GM23338 (cell line): ENCODE results near the gene FANK1. TPM values are rescaled to one million over a fixed set of nuclear protein-coding genes. Genes with fewer than 3 reads are reported as not detected.

Experiments used
- ATAC-seq: fragments of 200-7000 bp; cut with Tn5 transposase; 3 replicates; pipeline ENCODE4 v1.9.1; 2020
- DNase-seq: peaks from one replicate; pipeline ENCODE4 v3.0.0-alpha.2; 2015; ENCODE audit warnings: low spot score
- H2AFZ ChIP-seq: fragments of 200-600 bp; sonication (generic); 2 replicates; pipeline ENCODE4 v1.8.0; 2016; ENCODE audit warnings: antibody characterized with exemption, mild to moderate bottlenecking, moderate library complexity
- H3F3A ChIP-seq: fragments of 200-600 bp; sonication (generic); replicated peaks from 2 replicates; pipeline ENCODE4 v1.8.0; 2017; ENCODE audit warnings: antibody characterized with exemption, mixed run types, low read depth
- H3K27ac ChIP-seq: fragments of 200-600 bp; sonication (generic); 2 replicates; pipeline ENCODE4 v1.6.1; 2016; ENCODE audit warnings: low read depth
- H3K27me3 ChIP-seq: fragments of 200-600 bp; sonication (generic); 2 replicates; pipeline ENCODE4 v1.8.0; 2016; ENCODE audit warnings: mild to moderate bottlenecking, mixed run types, moderate library complexity; ENCODE audit not compliant: insufficient read depth
- H3K36me3 ChIP-seq: fragments of 200-600 bp; sonication (generic); 2 replicates; pipeline ENCODE4 v1.8.0; 2016; ENCODE audit warnings: mild to moderate bottlenecking; ENCODE audit not compliant: insufficient read depth
- H3K4me1 ChIP-seq: fragments of 200-600 bp; sonication (generic); 2 replicates; pipeline ENCODE4 v1.8.0; 2016; ENCODE audit warnings: mild to moderate bottlenecking, moderate library complexity; ENCODE audit not compliant: insufficient read depth
- H3K4me2 ChIP-seq: fragments of 200-600 bp; sonication (generic); 2 replicates; pipeline ENCODE4 v1.7.1; 2017; ENCODE audit warnings: mixed run types
- H3K4me3 ChIP-seq: fragments of 200-600 bp; sonication (generic); 2 replicates; pipeline ENCODE4 v1.6.1; 2016; ENCODE audit warnings: mixed run types
- H3K79me2 ChIP-seq: fragments of 200-600 bp; sonication (generic); replicated peaks from 2 replicates; pipeline ENCODE4 v1.8.0; 2017; ENCODE audit warnings: mild to moderate bottlenecking; ENCODE audit not compliant: insufficient read depth
- H3K9me2 ChIP-seq: fragments of 200-600 bp; sonication (generic); 2 replicates; pipeline ENCODE4 v1.8.0; 2017; ENCODE audit not compliant: insufficient read depth
- H4K20me1 ChIP-seq: fragments of 200-600 bp; sonication (generic); replicated peaks from 2 replicates; pipeline ENCODE4 v1.8.0; 2017; ENCODE audit warnings: mild to moderate bottlenecking; ENCODE audit not compliant: insufficient read depth
- H3K27ac Mint-ChIP-seq: 2 replicates; pipeline ENCODE4 v1.8.0; 2020; ENCODE audit warnings: inconsistent platforms, mild to moderate bottlenecking, moderate library complexity, mixed read lengths
- H3K27me3 Mint-ChIP-seq: 3 replicates; pipeline ENCODE4 v1.8.0; 2022; ENCODE audit warnings: low read depth, mild to moderate bottlenecking, moderate library complexity, mixed read lengths, inconsistent platforms; ENCODE audit not compliant: insufficient read depth, poor library complexity
- H3K36me3 Mint-ChIP-seq: 3 replicates; pipeline ENCODE4 v1.8.0; 2021; ENCODE audit warnings: low read depth, mild to moderate bottlenecking, inconsistent platforms, moderate library complexity, mixed read lengths
- H3K4me1 Mint-ChIP-seq: 3 replicates; pipeline ENCODE4 v1.8.0; 2020; ENCODE audit warnings: mild to moderate bottlenecking, inconsistent platforms, mixed read lengths
- H3K4me3 Mint-ChIP-seq: 3 replicates; pipeline ENCODE4 v1.8.0; 2021; ENCODE audit warnings: moderate library complexity, mild to moderate bottlenecking, inconsistent platforms, mixed read lengths
- H3K9me3 Mint-ChIP-seq: 3 replicates; pipeline ENCODE4 v1.8.0; 2020; ENCODE audit warnings: moderate library complexity, mild to moderate bottlenecking, inconsistent platforms, mixed read lengths
- CREB1 ChIP-seq: fragments of 250-450 bp; sonication (Bioruptor Pico); IDR thresholded peaks from 2 replicates; pipeline ENCODE4 v1.5.0; 2020; ENCODE audit warnings: low read depth, mild to moderate bottlenecking, moderate library complexity
- CTCF ChIP-seq, 2 experiments: fragments of 200-600 bp in 1 of 2; sonication (generic) in 1 of 2; conservative IDR thresholded peaks; 2 replicates each; pipeline versions ENCODE4 v1.5.1 to v1.6.1; 2016 to 2017; ENCODE audit warnings: antibody characterized with exemption in 2 of 2, low read depth in 2 of 2, mild to moderate bottlenecking in 2 of 2, moderate library complexity in 1 of 2
- ETS1 ChIP-seq: IDR thresholded peaks from 2 replicates; pipeline ENCODE4 v1.6.1; 2016; ENCODE audit warnings: antibody characterized with exemption
- EZH2 ChIP-seq: fragments of 200-600 bp; sonication (generic); IDR thresholded peaks from one replicate; pipeline ENCODE4 v1.8.0; 2017; ENCODE audit warnings: antibody characterized with exemption, mild to moderate bottlenecking, low read depth; ENCODE audit not compliant: unreplicated experiment
- EZH2phosphoT487 ChIP-seq: fragments of 200-600 bp; sonication (generic); IDR thresholded peaks from one replicate; pipeline ENCODE4 v1.8.1; 2018; ENCODE audit warnings: antibody characterized with exemption; ENCODE audit not compliant: unreplicated experiment
- JUNB ChIP-seq: IDR thresholded peaks from one replicate; pipeline ENCODE4 v1.6.1; 2016; ENCODE audit warnings: antibody characterized with exemption; ENCODE audit not compliant: unreplicated experiment
- NANOG ChIP-seq: IDR thresholded peaks from 2 replicates; pipeline ENCODE4 v1.6.1; 2016; ENCODE audit warnings: antibody characterized with exemption, borderline replicate concordance
- POLR2AphosphoS5 ChIP-seq: IDR thresholded peaks from 2 replicates; pipeline ENCODE4 v1.6.1; 2016; ENCODE audit warnings: antibody characterized with exemption, low read depth
- REST ChIP-seq: IDR thresholded peaks from one replicate; pipeline ENCODE4 v1.6.1; 2018; ENCODE audit warnings: antibody characterized with exemption; ENCODE audit not compliant: unreplicated experiment
- STAT1 ChIP-seq: IDR thresholded peaks from one replicate; pipeline ENCODE4 v1.6.1; 2016; ENCODE audit warnings: antibody characterized with exemption; ENCODE audit not compliant: unreplicated experiment
- ZNF114 ChIP-seq: fragments of 250-450 bp; sonication (Bioruptor Pico); IDR thresholded peaks from 2 replicates; pipeline ENCODE4 v1.5.0; 2020; ENCODE audit warnings: mild to moderate bottlenecking, moderate library complexity
- ZNF331 ChIP-seq: fragments of 250-450 bp; sonication (Bioruptor Pico); IDR thresholded peaks from 2 replicates; pipeline ENCODE4 v1.5.0; 2020; ENCODE audit warnings: low read depth, mild to moderate bottlenecking, moderate library complexity
- ZNF462 ChIP-seq: fragments of 250-450 bp; sonication (Bioruptor Pico); IDR thresholded peaks from 2 replicates; pipeline ENCODE4 v1.5.0; 2020; ENCODE audit warnings: mild to moderate bottlenecking, moderate library complexity
- polyA plus RNA-seq: library from polyadenylated mRNA; unstranded; fragments of >200 nt; fragmentation: Nextera tagmentation; extraction: Ambion mirVana; gene quantifications from 2 replicates; pipeline ENCODE4 v1.2.1, GENCODE V29; 2016
- total RNA-seq: library from RNA; depleted of rRNA; stranded (reverse); fragments of >200 nt; shearing (Covaris generic); gene quantifications from 2 replicates; pipeline ENCODE4 v1.2.3, GENCODE V29; 2014

The FANK1 gene
- total and polyA plus RNA-seq, 2 experiments from 2014 or later, result 0.37 to 0.69 TPM

- Histone ChIP-seq H3K4me3 (no peak overlapping the region), H3K36me3 (no peaks in the 10 kb centered on the region), H3K27me3 (no peaks in the 10 kb centered on the region), H3F3A (no peaks in the 10 kb centered on the region), H3K9me2 (no peaks in the 10 kb centered on the region), H3K79me2 (no peaks in the 10 kb centered on the region), H2AFZ (no peak overlapping the region), H3K27ac (no peak overlapping the region), H3K4me2 (no peak overlapping the region), H3K4me1 (peaks cover under 1% of the 10 kb centered on the region; the same call in 1 of the 2 replicates), H4K20me1 (no peaks in the 10 kb centered on the region)
- Mint-ChIP-seq H3K9me3 (no peaks in the 10 kb centered on the region; the same call in 2 of the 3 replicates), H3K36me3 (no peaks in the 10 kb centered on the region), H3K4me3 (no peak overlapping the region), H3K4me1 (peaks cover under 1% of the 10 kb centered on the region; the same call in 2 of the 3 replicates), H3K27me3 (no peaks in the 10 kb centered on the region), H3K27ac (no peak overlapping the region)
- ATAC-seq, result no peak
- TF ChIP-seq REST (no peak), POLR2AphosphoS5 (no peak), ZNF331 (CRISPR knock-in tag) (no peak), JUNB (no peak), ETS1 (no peak), CREB1 (CRISPR knock-in tag) (no peak), EZH2 (no peak), STAT1 (no peak), ZNF114 (CRISPR knock-in tag) (no peak), EZH2phosphoT487 (no peak), CTCF (conservative IDR thresholded peaks at IDR 0.05; ENCODE audit: low read depth in 2 of 2) (no peak), NANOG (no peak), ZNF462 (no peak)
- DNase-seq, result no peak
These were observed 108.4 kb downstream of the FANK1 start for GRCh38 chr10:126004752-126005151.
